BE2C (cell line): ENCODE data around the gene TMEM54.

Experiments used
- DNase-seq: peaks from one replicate; pipeline ENCODE4 v3.0.0-alpha.2; 2020
- H3K27me3 ChIP-seq: fragments of 250-450 bp; sonication (Bioruptor Pico); 2 replicates; pipeline ENCODE4 v1.5.1; 2020; ENCODE audit warnings: mild to moderate bottlenecking
- H3K36me3 ChIP-seq: fragments of 250-450 bp; sonication (Bioruptor Pico); 2 replicates; pipeline ENCODE4 v1.5.1; 2020; ENCODE audit warnings: mild to moderate bottlenecking
- H3K4me1 ChIP-seq: fragments of 250-450 bp; sonication (Bioruptor Pico); 2 replicates; pipeline ENCODE4 v1.5.1; 2020
- H3K4me3 ChIP-seq: 2 replicates; pipeline ENCODE4 v1.5.1; 2011; ENCODE audit warnings: low read depth, low read length
- H3K9me3 ChIP-seq: fragments of 250-450 bp; sonication (Bioruptor Pico); 2 replicates; pipeline ENCODE4 v1.5.1; 2020
- TF ChIP-seq, protein P1 (sequence below): IDR thresholded peaks from 2 replicates; pipeline ENCODE4 v1.5.1; 2012; ENCODE audit warnings: mild to moderate bottlenecking, low read depth, low read length

The TMEM54 gene

DNA sequence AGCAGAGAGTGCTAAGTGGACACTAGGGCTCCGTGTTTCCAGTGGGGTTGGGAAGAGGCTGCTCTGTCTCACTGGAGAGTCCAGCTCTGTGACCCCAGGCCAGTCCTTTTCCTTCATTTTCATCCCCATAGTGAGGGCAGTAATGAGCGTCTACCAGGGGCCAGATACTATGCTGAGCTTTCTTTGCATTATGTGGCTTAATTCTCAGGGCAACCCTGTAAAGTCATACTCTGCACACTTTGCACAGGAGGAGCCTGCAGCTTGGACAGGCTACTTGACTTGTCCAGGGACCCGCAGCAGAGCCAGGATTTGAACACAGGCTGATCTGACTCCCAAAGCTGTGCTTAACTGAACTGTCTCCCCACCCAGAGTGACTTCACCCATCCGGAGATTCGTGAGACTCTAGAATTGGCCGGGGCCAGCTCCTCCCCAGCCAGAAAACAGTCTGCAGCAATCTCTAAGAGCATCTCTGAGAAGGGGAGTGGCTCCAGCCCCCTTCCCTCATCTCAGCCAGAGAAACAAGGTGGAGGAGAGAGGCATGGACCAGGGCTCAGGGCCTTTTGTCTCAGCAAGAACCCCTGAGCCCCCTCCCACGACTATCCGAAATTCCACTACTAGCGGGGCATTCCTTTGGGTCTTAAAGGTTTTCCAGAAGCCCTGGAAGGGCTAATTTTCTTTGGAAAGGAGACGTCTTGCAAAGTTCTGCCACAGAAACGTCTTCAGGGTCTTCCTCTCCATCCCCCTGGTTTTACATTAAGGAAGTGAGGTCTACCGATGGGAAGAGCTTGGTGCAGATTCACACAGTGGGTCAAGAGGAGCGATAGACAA, 29.6 kb downstream of the TMEM54 start:
- Histone ChIP-seq H3K27me3 (no peaks in the 10 kb centered on the region), H3K4me3 (peak overlapping the region; percentile 62), H3K9me3 (no peaks in the 10 kb centered on the region), H3K4me1 (no peaks in the 10 kb centered on the region), H3K36me3 (no peaks in the 10 kb centered on the region)
- no peak for DNase-seq
- TF ChIP-seq, protein P1, sequence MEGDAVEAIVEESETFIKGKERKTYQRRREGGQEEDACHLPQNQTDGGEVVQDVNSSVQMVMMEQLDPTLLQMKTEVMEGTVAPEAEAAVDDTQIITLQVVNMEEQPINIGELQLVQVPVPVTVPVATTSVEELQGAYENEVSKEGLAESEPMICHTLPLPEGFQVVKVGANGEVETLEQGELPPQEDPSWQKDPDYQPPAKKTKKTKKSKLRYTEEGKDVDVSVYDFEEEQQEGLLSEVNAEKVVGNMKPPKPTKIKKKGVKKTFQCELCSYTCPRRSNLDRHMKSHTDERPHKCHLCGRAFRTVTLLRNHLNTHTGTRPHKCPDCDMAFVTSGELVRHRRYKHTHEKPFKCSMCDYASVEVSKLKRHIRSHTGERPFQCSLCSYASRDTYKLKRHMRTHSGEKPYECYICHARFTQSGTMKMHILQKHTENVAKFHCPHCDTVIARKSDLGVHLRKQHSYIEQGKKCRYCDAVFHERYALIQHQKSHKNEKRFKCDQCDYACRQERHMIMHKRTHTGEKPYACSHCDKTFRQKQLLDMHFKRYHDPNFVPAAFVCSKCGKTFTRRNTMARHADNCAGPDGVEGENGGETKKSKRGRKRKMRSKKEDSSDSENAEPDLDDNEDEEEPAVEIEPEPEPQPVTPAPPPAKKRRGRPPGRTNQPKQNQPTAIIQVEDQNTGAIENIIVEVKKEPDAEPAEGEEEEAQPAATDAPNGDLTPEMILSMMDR: no peak

DNA sequence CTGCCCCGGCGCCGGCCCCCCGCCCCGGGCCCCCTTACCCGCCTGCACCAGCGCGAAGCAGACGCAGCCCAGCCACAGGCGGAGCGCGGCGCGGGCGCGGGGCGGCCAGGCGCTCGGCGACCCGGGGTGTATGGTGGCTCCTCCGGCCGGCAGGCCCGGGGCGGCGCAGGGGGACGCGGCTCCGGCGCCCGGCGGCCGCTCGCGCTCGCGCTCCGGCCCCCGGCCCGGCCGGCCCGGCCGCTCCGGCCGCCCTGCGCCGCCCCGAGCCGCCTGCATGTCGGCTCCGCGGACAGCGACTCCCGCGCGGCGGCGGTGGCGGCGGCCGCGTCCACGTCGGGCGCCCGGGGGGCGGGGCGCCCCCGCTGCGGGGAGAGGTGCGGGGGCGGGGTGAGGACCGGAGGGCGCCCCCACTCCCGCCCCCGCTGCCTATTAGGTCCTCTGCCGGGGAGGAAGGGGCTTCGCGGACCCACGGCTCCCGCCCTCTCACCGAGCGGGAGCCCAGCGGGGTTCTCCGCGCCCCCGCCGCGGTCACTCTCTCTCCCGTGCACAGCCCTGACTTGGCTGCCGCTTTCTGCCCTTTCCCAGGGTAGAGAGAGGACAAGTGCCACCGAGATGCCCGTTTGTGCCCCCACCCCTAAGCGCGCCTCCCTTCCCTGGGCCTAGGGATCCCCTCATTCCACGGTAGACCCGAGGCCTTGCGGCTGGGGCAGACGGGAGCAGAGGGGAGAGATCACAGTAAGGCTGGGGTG, 30.4 kb downstream of the TMEM54 start, which contains the start of gene FNDC5:
FNDC5 (minus strand) TSS at position 298 of the 749 bp plus-strand sequence.
- Histone ChIP-seq H3K9me3 (no peaks in the 10 kb centered on the region), H3K27me3 (no peaks in the 10 kb centered on the region), H3K36me3 (no peaks in the 10 kb centered on the region), H3K4me1 (no peaks in the 10 kb centered on the region), H3K4me3 (peak within 1 kb of the TSS; percentile 62)
- DNase-seq: peak; percentile 37
- TF ChIP-seq, protein P1: no peak

- TF ChIP-seq, protein P1: no peak
- no peak for DNase-seq
- peak overlapping the region; percentile 39 for H3K4me3 ChIP-seq
- H3K27me3 ChIP-seq: no peaks in the 10 kb centered on the region
- H3K36me3 ChIP-seq: no peaks in the 10 kb centered on the region
- H3K9me3 ChIP-seq: no peaks in the 10 kb centered on the region
- no peaks in the 10 kb centered on the region for H3K4me1 ChIP-seq
Observed at GRCh38 chr1:32869923-32870614, 31.1 kb downstream of the TMEM54 start.

GRCh38 chr1:32868806-32869455, 32.3 kb downstream of the TMEM54 start:
- TF ChIP-seq, protein P1: no peak
- DNase-seq: no peak
- no peak overlapping the region for H3K4me3 ChIP-seq

DNA sequence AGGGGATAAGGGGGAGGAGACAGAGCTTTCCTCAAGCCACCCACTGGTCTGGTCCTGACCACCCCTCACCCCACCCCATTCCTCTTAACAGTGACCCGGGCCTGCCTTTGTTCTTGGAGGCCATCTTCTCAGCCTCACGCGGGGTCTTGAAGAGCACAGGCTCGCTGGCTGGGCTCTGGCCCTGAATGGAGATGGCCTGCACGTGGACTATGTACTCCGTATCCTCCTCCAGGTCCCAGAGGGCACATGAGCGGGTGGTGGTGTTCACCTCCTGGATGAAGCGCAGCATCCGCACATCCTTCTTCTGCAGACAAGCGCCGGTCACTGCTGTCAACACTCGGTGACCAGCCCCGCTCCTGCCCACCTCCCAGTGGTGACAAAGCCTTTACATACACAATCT, 33.1 kb downstream of the TMEM54 start:
- H3K4me1 ChIP-seq: no peaks in the 10 kb centered on the region
- H3K4me3 ChIP-seq: no peak overlapping the region
- H3K36me3 ChIP-seq: no peaks in the 10 kb centered on the region
- TF ChIP-seq, protein P1: no peak
- no peaks in the 10 kb centered on the region for H3K9me3 ChIP-seq
- no peaks in the 10 kb centered on the region for H3K27me3 ChIP-seq
- DNase-seq: no peak

More at GRCh38 chr1:32868806-32869455, 32.3 kb downstream of the TMEM54 start:
- H3K9me3 ChIP-seq: no peaks in the 10 kb centered on the region
- no peaks in the 10 kb centered on the region for H3K27me3 ChIP-seq
- H3K36me3 ChIP-seq: no peaks in the 10 kb centered on the region
- H3K4me1 ChIP-seq: no peaks in the 10 kb centered on the region
